Suprapubic skin (tissue), 2 donors: Measurements from ENCODE around the gene LMNTD1.

Source experiments
- EP300 ChIP-seq: sonication (generic); formaldehyde crosslinking; IDR thresholded peaks from one replicate; pipeline ENCODE4 v1.6.1; 2017; ENCODE audit warnings: antibody characterized with exemption
- POLR2A ChIP-seq, 2 donors: fragments of 450-650 bp; IDR thresholded peaks; one replicate each; pipeline ENCODE4 v1.6.1; 2017; ENCODE audit warnings: antibody characterized with exemption in 2 of 2, mild to moderate bottlenecking in 2 of 2, moderate library complexity in 2 of 2

DNA sequence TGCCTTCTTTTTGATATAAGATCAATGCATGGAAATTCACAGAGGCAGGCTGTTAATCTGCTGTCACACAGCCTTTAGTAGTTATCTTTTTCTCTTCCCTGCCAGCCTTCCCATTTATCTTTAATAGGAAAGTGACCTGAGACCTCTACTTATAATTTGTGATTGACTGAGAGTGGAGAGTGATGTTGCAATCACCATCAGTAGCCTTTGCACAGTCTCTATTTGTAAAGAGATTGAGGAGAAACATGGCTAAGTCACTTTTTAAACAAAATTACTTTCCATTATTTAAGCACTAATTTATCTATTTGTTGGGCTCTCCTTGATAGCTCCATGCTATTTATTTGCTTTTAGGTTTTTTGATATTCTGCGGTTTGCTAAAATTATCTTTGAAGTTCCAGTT, 19.9 kb downstream of the LMNTD1 start:
- TF ChIP-seq EP300 (no peak), POLR2A (IDR thresholded peaks at IDR 0.05) (no peak)
